ENCODE results near the gene FRAS1. TPM values are rescaled to one million over a fixed set of nuclear protein-coding genes. Genes with fewer than 3 reads are reported as not detected.

Gene FRAS1
- total RNA-seq, 1 experiment from 2014 or later = 82.0 TPM

GRCh38 chr4:78059524-78059889 lies 2.4 kb downstream of the FRAS1 start:
- POLR2A ChIA-PET = interaction anchor here (0.5 to 1.8 kb wide), 13 partner anchors 13 to 1257 kb away, joined by 3 to 12 read pairs (median 3); partner anchors contain the start of gene ANXA3
- Mint-ChIP-seq H3K36me3 (no peaks in the 10 kb centered on the region), H3K27me3 (ENCODE audit: low read depth) (no peaks in the 10 kb centered on the region; the same call in 1 of the 2 replicates), H3K27ac (peak overlapping the region; percentile 89), H3K9me3 (no peaks in the 10 kb centered on the region), H3K4me3 (peak overlapping the region; percentile 93), H3K4me1 (peaks cover 46% of the 10 kb centered on the region)
- CTCF ChIA-PET = interaction anchor here (0.6 to 3.7 kb wide), 55 partner anchors 8 to 522 kb away, joined by 3 to 60 read pairs (median 5); no protein-coding TSS in a partner anchor
- no peak for TF ChIP-seq FOXJ3 (CRISPR knock-in tag; IDR thresholded peaks at IDR 0.05; ENCODE audit: borderline replicate concordance)
- 0 out of 2 replicates have a peak, but pooled peaks have one; percentile 29 for TF ChIP-seq FOXK1 (CRISPR knock-in tag; IDR thresholded peaks at IDR 0.05)
- TF ChIP-seq ERG (CRISPR knock-in tag; IDR thresholded peaks at IDR 0.05) = no peak
- TF ChIP-seq, protein P1, sequence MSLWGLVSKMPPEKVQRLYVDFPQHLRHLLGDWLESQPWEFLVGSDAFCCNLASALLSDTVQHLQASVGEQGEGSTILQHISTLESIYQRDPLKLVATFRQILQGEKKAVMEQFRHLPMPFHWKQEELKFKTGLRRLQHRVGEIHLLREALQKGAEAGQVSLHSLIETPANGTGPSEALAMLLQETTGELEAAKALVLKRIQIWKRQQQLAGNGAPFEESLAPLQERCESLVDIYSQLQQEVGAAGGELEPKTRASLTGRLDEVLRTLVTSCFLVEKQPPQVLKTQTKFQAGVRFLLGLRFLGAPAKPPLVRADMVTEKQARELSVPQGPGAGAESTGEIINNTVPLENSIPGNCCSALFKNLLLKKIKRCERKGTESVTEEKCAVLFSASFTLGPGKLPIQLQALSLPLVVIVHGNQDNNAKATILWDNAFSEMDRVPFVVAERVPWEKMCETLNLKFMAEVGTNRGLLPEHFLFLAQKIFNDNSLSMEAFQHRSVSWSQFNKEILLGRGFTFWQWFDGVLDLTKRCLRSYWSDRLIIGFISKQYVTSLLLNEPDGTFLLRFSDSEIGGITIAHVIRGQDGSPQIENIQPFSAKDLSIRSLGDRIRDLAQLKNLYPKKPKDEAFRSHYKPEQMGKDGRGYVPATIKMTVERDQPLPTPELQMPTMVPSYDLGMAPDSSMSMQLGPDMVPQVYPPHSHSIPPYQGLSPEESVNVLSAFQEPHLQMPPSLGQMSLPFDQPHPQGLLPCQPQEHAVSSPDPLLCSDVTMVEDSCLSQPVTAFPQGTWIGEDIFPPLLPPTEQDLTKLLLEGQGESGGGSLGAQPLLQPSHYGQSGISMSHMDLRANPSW (CRISPR knock-in tag; conservative IDR thresholded peaks at IDR 0.05; ENCODE audit: low read depth) = no peak
- TF ChIP-seq IRF2 (CRISPR knock-in tag; IDR thresholded peaks at IDR 0.05; ENCODE audit: borderline replicate concordance, low read depth) = no peak
- TF ChIP-seq MYBL2 (CRISPR knock-in tag; IDR thresholded peaks at IDR 0.05) = no peak
- TF ChIP-seq TEAD1 (CRISPR knock-in tag; IDR thresholded peaks at IDR 0.05) = peak; percentile 35; the same call in 1 of the 2 replicates
- TF ChIP-seq CTCF (IDR thresholded peaks at IDR 0.05) = 0 out of 2 replicates have a peak, but pooled peaks have one; percentile 28
- TF ChIP-seq, protein P2, sequence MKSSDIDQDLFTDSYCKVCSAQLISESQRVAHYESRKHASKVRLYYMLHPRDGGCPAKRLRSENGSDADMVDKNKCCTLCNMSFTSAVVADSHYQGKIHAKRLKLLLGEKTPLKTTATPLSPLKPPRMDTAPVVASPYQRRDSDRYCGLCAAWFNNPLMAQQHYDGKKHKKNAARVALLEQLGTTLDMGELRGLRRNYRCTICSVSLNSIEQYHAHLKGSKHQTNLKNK (CRISPR knock-in tag; IDR thresholded peaks at IDR 0.05) = no peak
- no peak for TF ChIP-seq IRF1 (CRISPR knock-in tag; IDR thresholded peaks at IDR 0.05)
- ATAC-seq (peak; percentile 6), DNase-seq (ENCODE audit: low spot score) (peak; percentile 75)

DNA sequence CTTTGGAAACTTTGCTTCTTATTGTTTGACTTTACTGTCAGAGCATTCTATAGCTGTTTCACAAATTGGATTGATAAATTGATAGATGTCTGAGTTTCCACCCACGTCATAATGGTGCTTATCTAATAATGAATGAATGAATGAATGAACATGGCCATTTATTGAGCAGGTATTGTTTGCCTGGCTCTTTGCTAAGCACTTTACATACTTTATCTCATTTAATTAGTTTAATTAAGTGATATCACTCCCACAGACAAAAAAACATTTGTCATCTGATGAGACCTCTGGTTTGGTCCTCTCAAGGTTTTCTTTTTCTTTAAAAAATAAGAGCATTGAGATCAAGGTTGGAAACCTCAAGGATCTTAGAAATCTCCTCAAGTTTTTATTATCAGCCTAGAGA lies 2.8 kb downstream of the FRAS1 start:
- H3K27ac Mint-ChIP-seq = no peak overlapping the region
- ChIA-PET POLR2A (interaction anchor here (0.5 to 1.8 kb wide), 9 partner anchors 12 to 1258 kb away, joined by 3 to 12 read pairs (median 4); no protein-coding TSS in a partner anchor), CTCF (interaction anchor here (0.6 to 3.7 kb wide), 50 partner anchors 9 to 522 kb away, joined by 3 to 60 read pairs (median 5); no protein-coding TSS in a partner anchor)
- H3K36me3 Mint-ChIP-seq = no peaks in the 10 kb centered on the region
- H3K4me1 Mint-ChIP-seq = peaks cover 49% of the 10 kb centered on the region
- no peak for DNase-seq (ENCODE audit: low spot score)
- H3K4me3 Mint-ChIP-seq = peak overlapping the region; percentile 93
- TF ChIP-seq KAT7 (CRISPR knock-in tag; IDR thresholded peaks at IDR 0.05; ENCODE audit: borderline replicate concordance) (no peak), CREB1 (CRISPR knock-in tag; IDR thresholded peaks at IDR 0.05) (no peak), TEAD4 (CRISPR knock-in tag; IDR thresholded peaks at IDR 0.05) (no peak)
- ATAC-seq = no peak
- H3K27me3 Mint-ChIP-seq (ENCODE audit: low read depth) = no peaks in the 10 kb centered on the region; the same call in 1 of the 2 replicates
- H3K9me3 Mint-ChIP-seq = no peaks in the 10 kb centered on the region

DNA sequence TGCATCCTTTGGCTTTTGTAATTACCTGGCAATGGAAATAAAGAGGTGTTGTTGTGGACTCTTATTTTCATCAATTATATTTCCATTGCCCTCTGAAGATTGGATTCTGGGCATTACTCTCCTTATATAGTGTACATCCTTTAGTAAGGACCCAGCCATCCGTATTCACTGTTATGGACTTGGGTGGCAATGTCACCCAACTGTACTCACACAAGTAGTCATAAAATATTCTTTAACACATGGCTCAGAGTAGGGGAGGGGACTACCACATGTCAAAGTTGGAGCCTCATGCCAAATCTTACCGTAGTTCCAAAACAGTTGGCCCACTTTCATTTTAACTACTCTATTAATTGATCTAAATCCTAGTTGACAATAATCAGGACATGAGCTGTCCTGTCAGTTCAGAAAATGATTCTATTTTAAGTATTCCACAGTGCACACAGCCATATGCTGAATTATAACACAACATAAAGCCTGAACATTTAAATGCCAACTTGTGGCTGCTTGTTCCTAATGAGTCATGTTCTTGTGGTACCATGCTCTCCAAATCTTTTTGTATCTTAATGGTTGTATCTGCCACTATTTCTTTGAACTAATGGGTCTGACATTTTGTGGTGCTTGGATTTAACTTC lies 4.9 kb downstream of the FRAS1 start:
- Mint-ChIP-seq H3K4me3 (no peak overlapping the region), H3K27ac (no peak overlapping the region), H3K4me1 (peaks cover 59% of the 10 kb centered on the region), H3K36me3 (peaks cover 10% of the 10 kb centered on the region), H3K27me3 (ENCODE audit: low read depth) (no peaks in the 10 kb centered on the region; the same call in 1 of the 2 replicates), H3K9me3 (no peaks in the 10 kb centered on the region)
- no peak for TF ChIP-seq USF2 (CRISPR knock-in tag; IDR thresholded peaks at IDR 0.05)
- ChIA-PET POLR2A (interaction anchor here (0.6 kb wide), 1 partner anchor 82 kb away, joined by 3 read pairs; no protein-coding TSS in a partner anchor), CTCF (interaction anchor here (1.0 to 3.7 kb wide), 6 partner anchors 31 to 445 kb away, joined by 3 to 60 read pairs (median 8); no protein-coding TSS in a partner anchor)
- ATAC-seq (no peak), DNase-seq (ENCODE audit: low spot score) (no peak)

All from WTC11 (cell line).